GM19351 (cell line): ENCODE results near the gene PRKAG3.
A peak's percentile ranks its signal among the peaks of the same experiment; 100 is the strongest.

ENCODE experiments used
- ATAC-seq: cut with Tn5 transposase; IDR thresholded peaks from one replicate; pipeline ENCODE4 v1.9.1; 2021; ENCODE audit warnings: mild to moderate bottlenecking, moderate library complexity; ENCODE audit not compliant: unreplicated experiment

Gene PRKAG3

DNA sequence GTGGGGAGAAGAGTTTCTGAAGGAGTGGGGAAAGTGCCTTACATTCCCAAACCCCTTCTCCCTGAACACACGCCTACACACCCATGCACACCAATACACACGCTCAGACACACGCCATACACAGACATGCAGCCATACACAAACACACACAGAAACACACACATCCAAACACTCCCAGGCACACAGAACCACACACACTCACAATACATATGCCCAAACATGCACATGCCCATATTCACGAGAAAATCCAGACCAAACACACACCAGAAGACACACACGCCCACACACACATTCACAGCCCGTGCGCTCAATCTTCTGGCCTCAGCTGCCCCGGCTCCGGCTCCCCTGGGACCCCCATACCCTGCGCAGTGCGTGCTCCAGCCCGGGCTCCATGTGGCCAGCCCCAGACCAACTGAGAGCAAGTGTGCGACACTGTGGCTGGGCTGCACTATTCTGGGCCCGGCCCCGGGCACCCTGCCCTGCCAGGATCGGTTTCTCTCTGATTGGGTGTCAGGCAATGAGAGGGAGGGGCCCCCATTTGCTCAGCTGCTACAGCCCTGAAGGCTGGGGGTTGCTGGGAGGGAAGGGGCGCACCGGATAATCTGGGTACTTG is at the start of gene PRKAG3:
PRKAG3 (minus strand) TSS at position 426 of the 613 bp plus-strand sequence.
- no peak for ATAC-seq

DNA sequence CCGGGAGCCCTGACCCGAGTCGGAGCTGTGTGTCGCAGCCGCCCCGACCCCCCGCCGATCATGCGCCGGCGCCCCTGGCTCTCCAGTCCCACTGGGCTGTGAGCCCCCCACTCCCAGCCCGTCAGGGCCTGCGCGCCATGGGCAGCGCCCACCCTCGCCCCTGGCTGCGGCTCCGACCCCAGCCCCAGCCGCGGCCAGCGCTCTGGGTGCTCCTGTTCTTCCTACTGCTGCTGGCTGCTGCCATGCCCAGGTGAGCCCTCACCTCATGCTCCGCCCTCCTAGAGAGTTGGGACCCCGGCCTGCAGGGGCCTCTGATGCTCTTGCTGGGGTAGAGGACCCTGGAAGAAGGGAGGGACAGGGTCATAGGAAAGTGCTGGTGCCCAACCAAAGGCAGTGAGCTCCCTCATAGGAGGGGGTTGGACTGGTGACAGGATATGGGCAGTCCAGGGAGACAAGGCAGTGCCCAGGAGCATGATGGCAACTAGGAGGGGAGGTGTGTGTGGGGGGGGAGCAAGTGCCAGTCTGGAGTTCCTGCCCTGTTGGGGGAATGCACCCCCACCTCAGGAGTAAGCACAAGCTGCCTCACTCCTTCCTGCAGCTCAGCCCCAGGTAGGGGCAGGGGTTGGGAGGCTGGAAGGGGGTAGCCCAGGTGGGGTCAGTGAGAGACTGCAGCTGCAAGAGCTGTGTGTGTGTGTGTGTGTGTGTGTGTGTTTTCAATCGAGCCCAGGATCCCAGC is 49.4 kb upstream of the PRKAG3 start:
- ATAC-seq = no peak

DNA sequence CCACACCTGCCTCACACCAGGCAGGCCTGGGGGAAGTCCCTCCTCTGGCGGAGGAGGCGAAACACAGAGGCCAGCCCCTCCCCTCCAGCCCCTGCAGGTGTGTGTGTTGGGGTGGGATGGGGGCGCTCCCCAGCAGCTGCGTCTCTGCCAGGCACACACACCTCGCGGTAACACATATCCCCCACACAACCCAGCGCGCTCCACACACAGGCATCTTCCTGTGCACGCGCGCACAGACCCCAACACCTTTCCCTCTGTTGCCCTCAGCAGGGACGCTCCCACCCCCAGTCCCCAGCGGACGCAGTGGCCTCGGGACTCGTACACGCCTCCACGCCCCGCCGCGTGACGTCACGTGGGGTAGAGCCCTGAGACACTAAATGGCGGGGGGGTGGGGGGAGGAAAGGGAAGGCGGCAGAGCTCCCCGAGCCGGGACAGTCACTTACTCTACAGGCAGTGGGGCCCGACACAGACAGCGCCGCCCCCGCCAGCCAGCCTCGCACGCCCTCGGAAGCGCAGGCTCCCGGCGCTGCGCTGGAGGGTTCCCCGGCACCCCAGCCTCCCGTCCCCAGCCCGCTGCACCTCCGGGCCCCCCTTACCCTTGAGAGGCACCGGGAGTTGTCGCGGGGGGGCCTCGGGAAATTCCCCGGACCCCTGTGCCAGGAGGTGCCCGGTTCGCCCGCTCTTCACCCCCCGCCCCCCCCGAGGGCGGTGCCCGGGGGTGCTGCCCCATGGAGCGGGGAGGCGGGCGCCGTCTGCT is 48.7 kb upstream of the PRKAG3 start, which contains the start of gene WNT10A:
WNT10A (plus strand) TSS at position 751 of the 757 bp plus-strand sequence. CDS start 144 bp downstream, outside the sequence.
- peak; percentile 73 for ATAC-seq

DNA sequence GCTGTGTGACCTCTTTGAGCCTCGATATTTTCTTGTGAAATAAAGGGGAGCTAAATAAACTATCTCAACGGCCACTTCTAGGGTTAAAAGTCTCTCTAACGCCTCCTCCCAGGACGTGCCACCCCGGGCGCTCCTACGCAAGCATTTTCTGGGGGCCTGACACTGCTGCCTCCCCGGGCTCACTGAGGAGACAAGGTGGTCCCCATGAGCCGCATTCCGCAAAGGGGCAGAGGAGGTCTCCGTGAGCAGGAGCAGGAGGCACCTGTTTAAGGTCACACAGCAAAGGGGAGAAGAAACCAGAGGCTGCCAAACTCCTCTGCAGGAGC is 48.1 kb upstream of the PRKAG3 start:
- peak; percentile 1 for ATAC-seq

DNA sequence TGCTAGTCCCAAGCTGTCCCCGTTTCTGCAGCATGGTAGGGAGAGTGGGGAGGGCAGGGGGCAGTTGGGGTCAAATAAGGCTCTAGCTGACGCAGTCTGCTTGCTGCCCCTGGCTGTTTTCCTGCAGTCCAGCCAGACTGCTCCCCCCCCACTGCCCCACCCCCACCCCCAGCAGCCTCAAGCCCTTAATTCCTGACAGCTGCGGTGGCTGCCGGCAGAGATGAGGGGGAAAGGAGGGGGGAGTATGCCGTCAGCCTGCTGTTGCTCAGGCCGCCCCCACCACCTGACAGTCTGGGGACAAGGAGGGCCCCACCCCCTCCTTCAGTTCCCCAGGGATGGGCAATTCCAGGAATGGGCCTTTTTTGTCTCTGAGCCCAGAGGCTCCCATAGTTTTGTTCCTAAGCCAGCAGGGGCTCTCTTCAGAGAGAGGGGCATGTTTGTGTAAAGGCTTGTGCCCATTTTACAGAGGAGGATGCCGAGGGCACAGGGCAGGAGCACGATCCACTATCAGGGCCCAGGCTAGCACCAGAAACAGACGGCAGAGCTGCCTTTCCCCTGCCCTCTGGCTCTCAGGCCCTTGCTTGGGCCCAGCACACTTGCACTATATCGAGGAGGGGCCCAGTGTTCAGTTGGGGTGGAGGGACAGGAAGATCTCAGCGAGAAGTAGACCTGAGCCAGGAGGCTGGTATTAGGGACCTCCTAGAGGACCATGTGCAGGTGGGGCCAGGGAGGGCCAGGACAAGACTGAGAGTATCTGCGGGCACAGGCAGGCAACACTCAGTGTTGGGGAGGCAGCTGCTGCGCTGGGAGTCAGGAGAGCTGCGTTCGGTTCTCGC is 47.5 kb upstream of the PRKAG3 start:
- ATAC-seq = no peak

DNA sequence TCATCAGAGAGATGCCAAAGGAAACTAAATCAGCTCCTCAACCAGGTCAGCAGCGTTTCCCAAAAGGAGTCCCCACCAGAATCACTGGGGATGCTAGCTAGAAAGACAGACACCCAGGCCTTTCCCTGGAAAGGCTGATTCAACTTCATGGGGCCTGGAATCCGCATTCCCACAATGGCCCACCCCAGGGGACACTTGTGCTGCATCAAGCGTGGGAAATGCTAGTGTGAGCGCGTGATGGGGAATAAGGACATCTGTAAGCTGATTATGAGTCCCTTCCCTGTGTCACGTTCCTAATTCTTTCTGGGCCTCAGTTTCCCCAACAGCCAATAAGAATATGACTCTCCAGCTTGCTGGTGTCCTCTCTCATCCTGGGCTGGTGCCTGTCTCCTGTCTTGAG is 46.9 kb upstream of the PRKAG3 start:
- ATAC-seq = no peak

DNA sequence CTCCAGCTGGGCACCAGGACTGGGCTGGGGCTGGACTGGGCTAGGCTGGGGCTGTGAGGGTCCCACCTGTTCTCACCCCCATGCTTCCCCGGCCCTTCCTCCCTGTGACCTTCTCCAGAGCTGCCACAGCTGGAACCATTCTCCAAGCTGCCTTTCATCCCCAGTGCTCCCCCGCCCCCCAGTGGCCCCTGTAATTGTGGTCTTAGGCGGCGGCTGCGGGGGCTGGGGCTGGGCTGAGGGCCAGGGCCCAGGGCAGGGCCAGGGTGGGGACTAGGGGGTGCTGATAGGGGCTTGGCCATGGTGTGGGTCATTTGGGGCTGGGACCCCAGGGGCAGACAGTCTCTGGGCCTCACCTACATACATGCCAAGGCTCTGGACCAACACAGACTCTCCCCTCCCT is 46.3 kb upstream of the PRKAG3 start:
- ATAC-seq = no peak

DNA sequence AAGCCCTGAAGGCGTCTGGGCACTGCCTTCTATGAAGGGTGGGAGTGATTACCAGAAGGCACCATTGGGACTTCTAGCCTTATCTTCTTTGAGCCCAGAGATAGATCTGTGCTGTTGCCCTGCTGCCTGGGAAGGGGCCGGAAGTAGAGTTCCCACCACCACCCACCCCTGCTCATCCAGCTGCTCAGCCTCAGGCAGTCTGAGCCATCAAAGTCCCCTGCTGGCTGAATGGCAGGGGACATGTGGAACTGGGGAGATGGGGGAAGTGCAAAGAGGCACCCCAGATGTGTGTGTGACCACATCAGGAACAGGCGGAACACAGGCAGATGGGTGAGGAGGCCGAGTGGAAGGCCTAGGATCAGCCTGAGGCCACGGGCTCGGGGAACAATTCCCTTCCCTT is 45.7 kb upstream of the PRKAG3 start:
- ATAC-seq = no peak

DNA sequence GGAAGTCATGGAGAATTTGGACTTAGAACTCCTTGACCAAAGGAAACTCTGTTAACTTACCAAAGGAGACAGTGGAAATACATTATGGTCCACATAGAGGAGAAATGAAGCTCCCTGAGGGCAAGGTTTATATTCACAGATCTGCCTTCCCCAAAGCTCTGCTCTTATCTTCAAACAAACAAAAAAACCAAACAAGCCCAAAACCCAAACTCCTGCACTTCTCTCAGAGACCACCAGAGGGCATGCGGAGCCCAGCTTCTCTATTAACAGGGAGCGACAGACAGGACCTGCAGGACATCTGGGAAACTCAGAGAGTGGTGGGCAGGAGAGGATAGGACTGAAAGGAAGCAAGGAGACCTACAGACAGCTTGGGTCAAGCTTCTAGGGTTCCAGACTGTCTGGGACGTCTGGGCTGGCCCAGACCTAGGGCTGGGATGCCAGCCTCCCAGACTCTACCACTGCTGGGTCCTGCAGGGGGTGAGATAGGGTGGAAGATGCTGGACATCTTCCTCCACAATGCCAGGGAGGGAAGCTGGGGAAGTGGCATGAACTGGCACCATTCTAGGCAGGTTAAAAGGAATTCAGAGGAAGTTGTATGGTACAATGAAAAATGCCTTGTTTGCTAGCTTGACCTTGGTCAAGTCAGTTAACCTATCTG is 45.1 kb upstream of the PRKAG3 start:
- ATAC-seq = no peak

DNA sequence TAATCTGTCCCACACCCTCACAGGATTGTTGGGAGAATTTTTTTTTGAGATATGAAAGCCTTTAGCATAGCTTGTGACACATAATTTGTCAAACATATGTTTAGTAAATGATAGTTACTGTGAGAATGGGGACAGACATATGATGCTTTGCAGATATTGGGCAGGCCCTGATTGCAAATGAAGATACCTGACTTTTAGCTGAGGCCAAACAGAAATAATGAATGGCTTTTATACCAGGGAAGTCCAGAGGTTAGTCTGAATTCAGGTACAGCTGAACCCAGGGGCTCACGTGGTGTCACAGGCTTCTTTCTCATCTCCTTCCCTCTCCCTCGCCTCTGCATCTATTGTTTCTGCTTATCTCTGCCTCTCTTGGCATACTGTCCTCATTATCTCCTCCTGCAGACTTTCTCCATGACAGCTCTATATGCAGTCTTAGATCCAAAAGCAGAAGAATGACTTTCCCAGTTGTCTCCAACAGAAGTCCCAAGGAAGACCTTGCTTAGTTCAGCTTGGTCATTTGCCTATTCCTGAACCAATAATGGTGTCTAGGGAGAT is 44.2 kb upstream of the PRKAG3 start:
- ATAC-seq = no peak

DNA sequence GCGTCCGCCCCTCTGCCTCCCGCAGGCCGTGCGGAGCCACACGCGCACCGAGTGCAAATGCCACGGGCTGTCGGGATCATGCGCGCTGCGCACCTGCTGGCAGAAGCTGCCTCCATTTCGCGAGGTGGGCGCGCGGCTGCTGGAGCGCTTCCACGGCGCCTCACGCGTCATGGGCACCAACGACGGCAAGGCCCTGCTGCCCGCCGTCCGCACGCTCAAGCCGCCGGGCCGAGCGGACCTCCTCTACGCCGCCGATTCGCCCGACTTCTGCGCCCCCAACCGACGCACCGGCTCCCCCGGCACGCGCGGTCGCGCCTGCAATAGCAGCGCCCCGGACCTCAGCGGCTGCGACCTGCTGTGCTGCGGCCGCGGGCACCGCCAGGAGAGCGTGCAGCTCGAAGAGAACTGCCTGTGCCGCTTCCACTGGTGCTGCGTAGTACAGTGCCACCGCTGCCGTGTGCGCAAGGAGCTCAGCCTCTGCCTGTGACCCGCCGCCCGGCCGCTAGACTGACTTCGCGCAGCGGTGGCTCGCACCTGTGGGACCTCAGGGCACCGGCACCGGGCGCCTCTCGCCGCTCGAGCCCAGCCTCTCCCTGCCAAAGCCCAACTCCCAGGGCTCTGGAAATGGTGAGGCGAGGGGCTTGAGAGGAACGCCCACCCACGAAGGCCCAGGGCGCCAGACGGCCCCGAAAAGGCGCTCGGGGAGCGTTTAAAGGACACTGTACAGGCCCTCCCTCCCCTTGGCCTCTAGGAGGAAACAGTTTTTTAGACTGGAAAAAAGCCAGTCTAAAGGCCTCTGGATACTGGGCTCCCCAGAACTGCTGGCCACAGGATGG is 42.0 kb upstream of the PRKAG3 start:
- ATAC-seq = no peak

DNA sequence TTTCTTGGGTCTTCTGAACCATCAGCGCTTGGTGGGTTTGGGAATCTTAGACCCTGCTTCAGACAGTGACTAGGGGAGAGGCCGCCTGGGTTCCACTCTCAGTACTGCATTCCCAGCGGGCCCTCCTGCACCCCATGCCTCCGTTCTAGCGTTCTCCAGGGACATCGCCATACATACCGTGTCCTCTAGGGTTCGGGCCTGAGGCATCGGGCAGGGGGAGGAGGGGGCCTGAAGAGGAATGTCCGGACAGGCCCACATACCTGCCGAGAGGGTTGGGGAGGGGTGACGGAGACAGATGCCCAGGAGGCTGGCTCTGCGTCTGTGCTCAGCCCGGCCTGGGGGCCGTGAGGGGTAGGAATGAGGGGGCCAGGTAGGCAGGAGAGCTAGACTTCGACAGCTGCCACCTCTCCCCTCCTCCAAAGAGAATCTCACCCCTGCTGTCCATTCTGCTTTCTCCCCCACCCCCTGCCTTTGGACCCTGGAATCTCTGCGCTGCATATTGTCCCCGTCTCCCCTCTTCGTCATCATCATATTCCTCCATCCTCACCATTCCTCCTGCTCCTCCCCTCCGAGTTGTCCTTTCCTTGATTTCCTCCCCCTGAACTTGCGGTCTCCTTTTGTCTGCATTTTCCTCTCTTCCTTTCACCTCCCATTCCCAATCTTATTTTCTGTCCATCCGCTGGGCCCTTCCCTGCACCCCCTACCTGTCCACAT is 41.2 kb upstream of the PRKAG3 start:
- ATAC-seq = no peak

DNA sequence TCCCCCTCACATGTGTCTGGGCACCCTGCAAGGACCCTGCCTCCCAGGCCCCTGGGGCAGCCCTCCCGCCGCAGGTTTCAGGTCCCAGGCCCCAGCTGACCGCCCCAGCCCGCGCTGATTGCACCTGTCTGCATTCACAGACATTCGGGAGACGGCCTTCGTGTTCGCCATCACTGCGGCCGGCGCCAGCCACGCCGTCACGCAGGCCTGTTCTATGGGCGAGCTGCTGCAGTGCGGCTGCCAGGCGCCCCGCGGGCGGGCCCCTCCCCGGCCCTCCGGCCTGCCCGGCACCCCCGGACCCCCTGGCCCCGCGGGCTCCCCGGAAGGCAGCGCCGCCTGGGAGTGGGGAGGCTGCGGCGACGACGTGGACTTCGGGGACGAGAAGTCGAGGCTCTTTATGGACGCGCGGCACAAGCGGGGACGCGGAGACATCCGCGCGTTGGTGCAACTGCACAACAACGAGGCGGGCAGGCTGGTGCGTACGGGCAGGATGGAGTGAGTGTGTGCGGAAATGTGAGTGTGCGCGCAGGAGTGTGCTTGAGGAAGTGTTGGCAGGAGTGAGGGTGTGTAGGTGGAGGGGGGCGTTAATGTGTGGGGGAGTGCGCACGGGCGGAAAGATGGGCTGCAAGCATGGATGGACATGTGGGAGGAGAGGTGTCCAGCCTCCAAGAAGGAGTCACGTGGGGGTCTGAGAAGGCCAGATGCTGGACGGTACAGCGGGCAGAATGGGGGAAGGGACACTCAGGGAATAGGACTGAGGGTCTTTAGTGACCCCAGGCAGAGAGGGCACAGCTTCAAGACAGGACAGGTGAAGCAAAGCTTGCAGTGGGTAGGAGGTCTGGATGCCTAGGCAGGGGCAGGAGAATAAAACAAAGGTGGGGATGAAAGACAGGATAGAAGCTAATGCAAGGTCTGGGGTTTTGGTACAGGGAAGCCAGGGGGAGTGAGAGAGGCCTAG is 40.0 kb upstream of the PRKAG3 start:
- ATAC-seq = no peak

DNA sequence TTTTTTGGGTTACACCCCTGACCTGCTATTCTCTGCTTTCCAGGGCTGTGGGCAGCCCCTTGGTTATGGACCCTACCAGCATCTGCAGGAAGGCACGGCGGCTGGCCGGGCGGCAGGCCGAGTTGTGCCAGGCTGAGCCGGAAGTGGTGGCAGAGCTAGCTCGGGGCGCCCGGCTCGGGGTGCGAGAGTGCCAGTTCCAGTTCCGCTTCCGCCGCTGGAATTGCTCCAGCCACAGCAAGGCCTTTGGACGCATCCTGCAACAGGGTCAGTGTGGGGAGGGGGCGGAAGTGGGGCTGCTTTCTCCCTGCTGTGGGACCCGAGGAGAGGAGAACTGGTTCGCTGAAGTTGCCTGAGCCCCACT is 39.4 kb upstream of the PRKAG3 start:
- ATAC-seq = no peak

DNA sequence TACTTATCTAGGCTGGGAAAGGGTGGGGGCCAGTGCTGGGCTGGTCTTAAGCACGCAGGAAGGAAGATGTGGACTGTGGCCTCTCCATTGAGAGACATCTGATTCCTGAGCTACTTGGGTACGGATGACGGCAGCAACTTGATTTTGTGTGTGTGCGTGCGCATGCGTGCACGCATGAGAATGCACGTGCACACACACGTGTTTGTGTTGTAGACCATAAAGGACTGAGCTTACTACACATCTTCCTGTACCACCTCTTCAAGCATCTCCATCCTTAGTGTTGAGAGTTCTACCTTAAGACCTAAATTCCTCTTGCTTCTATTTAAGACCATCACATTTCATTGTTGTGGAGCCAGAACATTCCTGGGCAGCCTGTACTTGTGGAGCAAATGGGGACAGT is 37.5 kb upstream of the PRKAG3 start:
- ATAC-seq = no peak

DNA sequence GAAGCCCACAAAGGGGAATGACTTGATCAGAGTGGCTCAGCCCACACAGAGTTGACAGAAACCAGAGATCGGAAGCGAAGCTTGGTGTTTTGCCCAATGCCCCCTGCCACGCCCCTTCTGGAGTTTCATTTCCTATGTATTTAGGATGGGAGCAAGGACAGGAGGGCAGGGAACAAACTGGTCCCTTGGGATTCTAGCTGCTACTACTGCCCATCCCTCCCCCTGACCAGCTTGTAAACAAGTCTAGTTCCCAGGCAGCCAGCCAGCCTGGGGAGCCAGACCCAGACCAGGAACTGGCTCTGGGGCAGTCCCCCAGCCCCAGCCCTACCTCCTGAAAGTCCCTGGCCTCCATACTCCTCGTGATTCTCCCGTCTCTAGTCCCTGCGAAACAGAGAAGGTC is 36.3 kb upstream of the PRKAG3 start:
- no peak for ATAC-seq

DNA sequence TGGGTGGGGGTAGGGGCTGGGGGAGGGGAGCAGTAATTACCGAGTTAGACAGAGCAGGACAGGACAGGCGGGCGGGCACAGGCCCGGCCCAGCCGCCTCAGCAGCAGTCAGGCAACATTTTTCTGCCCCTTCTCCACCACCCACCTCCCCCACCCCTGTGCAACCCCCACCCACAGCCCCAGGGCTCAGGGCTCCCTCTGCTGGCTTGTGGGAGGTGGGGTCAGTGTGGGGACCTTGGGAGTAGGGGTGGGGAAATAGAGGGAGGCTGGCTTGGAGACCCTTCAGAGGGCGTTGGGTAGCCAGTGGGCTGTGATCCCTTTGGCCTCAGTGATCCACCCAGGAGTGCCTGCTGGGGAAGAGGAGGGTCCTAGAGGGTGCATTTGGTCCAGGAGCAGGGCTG is 34.4 kb upstream of the PRKAG3 start:
- no peak for ATAC-seq

DNA sequence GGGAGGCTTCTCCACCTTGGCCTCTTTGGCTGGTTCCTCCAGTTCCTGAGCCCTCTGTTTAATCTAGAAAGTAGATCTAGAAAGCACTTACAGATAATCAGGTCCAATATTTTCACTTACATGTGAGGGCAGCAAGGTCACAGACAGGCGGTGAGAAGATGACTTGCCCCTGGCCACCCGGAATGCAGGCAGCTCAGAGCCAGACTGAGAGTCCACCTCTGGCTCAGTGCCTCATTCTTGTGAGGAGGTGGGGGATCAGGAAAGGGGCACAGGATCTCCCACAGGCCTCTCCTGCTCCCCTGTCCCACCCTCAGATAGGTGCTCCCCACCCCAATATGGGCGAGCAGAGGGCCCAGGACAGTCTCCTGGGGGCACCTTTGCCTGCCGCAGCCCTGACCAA is 33.8 kb upstream of the PRKAG3 start:
- ATAC-seq = no peak
